HG03575 (cell line): ENCODE measurements around the gene PPP1R3D.
"Not testable (repeated sequence)": the region's sequence is repeated elsewhere in the genome, so short reads cannot be mapped to it uniquely, and the experiment has no call there.

Source experiments
- ATAC-seq: cut with Tn5 transposase; IDR thresholded peaks from one replicate; pipeline ENCODE4 v1.9.1; 2021; ENCODE audit not compliant: unreplicated experiment, insufficient number of reproducible peaks, low FRiP score; ENCODE audit errors: extremely low read depth

The PPP1R3D gene

DNA sequence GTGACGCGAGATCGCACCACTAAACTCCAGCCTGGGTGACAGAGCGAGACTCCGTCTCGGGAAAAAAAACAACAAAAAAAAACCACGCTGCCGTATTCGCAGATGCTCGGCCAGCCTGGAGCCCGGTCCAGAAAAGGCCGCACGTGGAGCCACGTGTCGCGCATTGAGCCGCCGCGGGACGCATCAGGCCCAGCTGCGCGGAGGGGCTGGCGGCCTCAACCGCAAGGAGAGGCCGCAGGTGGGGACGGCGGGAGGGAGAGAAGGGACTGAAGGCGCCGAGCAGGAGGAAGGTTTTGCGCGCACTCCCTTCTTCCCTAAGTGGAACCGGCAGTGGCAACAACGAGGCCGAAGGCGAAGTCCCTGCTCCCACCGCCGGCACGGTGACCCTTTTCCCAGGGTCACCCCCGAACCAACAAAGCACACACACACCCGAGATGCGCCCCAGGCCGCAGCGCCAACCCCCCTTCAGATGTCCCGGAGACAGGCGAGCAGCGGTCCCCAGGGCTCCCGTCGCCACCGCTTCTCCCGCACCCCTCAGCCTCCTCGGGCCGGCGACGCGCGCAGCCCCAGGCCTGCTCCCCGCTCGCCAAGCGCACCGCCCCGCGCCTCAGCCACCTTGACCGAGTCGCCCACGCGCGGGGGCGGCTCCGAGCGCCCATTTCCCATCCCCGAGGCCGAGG lies 7.3 kb downstream of the PPP1R3D start:
- no peak for ATAC-seq

DNA sequence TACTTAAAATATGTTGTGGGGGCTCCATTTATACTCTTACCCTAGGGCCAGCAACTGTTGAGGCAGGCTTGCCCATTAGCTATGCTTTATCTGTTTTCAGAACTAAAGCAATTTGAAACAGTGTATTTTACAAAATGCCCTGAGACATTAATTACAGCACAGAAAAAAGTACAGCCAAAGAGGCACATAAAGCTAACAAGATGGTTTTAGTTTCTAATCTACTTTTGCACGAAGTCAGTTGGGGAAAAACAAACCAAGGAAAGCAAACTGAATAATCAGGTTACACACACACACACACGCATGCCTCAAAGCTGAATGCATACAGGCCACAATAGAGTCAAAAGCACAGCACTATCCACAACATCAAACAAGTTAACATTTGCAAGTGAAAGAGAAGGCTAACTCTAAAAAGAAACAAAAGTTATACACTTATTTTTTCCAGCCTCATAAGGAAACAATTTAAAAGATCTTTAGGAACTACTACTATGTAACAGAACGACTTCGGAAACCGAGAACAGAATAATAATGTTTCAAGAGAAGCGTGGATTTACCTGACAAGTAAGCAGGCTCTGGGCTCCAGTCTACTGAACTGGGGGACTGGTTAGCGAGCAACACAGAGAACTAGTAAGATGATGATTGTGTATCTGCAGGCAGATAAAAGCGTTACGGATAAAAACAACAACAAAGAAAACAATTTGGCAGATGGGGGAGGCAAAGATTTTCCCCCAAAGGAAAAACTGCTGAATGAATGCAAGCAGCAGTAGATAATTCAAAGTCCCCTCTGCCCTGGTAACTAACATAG lies 8.4 kb downstream of the PPP1R3D start:
- ATAC-seq, result no peak

GRCh38 chr20:59925899-59926298 lies 14.2 kb downstream of the PPP1R3D start:
- no peak for ATAC-seq

- no peak for ATAC-seq
These were observed 14.7 kb downstream of the PPP1R3D start for GRCh38 chr20:59925359-59925758.

DNA sequence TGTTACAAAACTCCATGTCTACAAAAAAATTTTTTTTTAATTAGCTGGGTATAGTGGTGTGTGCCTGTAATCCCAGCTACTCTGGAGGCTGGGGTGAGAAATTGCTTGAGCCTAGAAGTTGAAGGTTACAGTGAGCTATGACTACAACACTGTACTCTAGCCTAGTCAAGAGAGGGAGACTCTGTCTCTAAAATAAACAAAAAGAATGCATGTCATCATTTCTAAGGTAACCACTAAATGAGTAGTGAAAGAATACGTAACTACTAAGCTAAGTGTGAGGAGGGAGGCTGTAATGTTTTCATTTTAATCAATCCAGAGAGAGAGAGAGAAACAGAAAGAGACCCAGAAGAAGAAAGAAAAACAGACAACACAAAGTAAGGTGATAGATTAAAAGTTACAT lies 16.6 kb downstream of the PPP1R3D start:
- ATAC-seq, result no peak

DNA sequence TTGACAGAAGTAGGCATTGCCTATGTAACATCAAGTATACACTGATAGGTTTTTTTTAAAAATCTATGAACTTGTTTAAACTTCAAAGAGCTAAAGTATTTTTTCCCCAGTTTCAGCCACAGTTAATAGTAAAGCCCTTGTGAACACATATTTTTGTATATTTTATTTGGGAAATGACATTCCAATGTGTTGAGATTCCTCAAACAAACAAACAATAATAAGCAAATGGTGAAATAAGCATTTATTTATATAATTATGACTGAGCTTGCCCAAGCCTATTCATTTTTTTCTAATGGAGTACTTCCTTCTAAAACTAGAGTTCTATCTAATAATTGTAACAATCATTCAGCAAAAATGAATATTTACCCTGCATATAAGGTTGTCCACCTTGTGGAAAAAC lies 19.2 kb downstream of the PPP1R3D start:
- no peak for ATAC-seq

DNA sequence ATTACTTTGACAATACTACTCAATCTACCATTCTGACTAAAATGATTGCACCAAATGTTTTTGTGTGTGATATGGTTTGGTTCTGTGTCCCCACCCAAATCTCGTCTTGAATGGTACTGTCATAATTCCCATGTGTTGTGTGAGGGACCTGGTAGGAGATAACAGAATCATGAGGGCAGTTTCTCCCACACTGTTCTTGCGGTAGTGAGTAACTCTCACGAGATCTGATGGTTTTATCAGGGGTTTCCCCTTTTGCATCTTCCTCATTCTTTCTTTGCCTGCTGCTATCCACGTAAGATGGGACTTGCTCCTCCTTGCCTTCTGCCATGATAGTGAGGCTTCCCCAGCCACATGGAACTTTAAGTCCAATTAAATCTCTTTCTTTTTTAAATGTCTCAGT lies 27.5 kb downstream of the PPP1R3D start:
- no peak for ATAC-seq

DNA sequence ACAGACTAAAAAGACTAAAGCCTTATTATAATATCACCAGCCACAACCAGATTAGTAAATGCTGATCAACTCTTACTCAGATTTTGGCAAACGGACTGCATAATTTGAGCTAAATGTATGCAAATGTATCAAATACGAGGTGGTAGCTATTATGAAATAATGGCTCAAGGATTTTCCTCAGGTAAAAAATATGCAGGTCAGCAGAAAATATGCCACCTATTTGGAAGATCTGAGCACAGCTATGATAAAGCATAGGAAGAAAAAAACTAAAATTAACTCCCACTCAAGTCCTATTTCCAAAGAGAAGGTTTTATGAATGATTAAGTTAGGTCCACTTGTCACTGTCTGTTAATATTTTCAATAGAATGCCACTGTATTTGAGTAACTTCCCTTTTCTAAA lies 29.1 kb downstream of the PPP1R3D start:
- ATAC-seq, result no peak

DNA sequence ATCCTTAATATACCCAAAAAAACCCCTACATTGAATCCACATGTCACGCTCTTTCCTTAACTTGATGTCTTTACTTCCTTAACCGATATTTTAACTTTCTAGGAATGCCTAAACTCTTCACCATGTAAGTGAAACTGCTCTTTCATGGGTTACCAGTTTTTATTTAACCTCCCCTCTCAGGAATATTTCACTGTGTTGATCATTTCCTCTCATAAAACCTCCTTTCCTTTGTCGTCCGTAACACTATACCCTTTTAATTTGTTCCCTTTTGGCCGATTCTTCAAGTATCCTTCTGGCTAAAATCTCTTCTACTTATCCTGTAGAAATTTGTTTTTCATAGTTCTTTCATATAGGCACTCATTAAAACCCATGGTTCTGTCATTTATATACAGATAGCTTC lies 31.2 kb downstream of the PPP1R3D start:
- ATAC-seq, result no peak

DNA sequence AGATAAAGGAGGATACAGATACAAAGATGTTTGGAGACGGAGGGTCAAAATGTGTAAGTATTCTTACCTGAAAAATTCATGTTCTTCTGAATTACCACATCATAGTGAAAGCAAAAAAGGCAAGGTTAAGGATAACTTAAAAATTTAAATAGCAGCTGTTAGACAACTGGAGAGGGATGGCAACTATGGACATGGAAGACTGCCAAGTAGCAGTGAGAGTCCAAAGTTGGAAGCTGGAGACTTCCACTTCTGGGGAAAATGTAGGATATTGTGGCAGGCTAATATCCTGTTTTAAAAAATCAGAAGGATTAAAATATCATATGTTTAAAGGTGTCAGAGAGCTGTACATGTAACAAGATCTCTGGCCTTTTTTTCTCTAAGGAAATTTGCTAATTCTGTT lies 36.5 kb downstream of the PPP1R3D start:
- no peak for ATAC-seq

- ATAC-seq, result no peak
These were observed 37.6 kb downstream of the PPP1R3D start for GRCh38 chr20:59902470-59902869.

GRCh38 chr20:59895908-59896307 lies 44.2 kb downstream of the PPP1R3D start:
- ATAC-seq, result no peak

- no peak for ATAC-seq
These were observed 48.5 kb downstream of the PPP1R3D start for GRCh38 chr20:59891581-59891980.

DNA sequence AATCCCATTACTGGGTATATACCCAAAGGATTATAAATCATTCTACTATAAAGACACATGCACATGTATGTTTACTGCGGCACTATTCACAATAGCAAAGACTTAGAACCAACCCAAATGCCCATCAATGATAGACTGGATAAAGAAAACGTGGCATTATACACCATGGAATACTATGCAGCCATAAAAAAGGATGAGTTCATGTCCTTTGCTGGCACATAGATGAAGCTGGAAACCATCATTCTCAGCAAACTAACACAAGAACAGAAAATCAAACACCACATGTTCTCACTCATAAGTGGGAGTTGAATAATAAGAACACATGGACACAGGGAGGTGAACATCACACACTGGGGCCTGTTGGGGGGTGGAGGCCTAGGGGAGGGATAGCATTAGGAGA lies 50.1 kb downstream of the PPP1R3D start:
- ATAC-seq, result not testable (repeated sequence)

DNA sequence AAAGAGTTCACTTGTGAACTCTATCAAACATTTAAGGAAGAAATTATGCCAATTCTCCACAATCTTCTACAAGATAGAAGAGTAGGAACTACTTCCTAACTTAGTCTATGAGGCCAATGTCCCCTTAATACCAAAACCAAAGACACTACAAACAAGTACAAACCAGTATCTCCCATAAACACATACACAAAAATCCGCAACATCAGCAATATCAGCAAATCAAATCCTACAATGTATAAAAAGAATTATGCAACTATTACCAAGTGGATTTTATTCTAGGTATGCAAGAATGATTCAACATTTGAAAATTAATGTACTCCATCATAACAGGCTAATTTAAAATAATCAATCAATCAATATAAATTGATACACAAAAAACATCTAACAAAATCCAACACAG lies 52.1 kb downstream of the PPP1R3D start:
- no peak for ATAC-seq
